Endothelial cell of umbilical vein (primary cell): ENCODE measurements around the gene LCN6. TPM values are rescaled to one million over a fixed set of nuclear protein-coding genes. Genes with fewer than 3 reads are reported as not detected.

Source experiments
- BruUV-seq: library from RNA; stranded (reverse); fragments of 400-500 nt; replicated peaks from 2 replicates; lab custom pipeline; 2021; lab: Mats Ljungman, UMichigan
- CTCF ChIA-PET: fragments of 300-600, 350-600 bp; sonication (Branson Sonifier 250); formaldehyde crosslinking; loops from one replicate; lab custom pipeline; 2021; ENCODE audit warnings: antibody characterized with exemption, inconsistent platforms; lab: Charles Lee
- POLR2A ChIA-PET: fragments of 300-600, 350-600 bp; sonication (Branson Sonifier 250); formaldehyde crosslinking; loops from one replicate; lab custom pipeline; 2021; ENCODE audit warnings: antibody characterized with exemption, inconsistent platforms; lab: Charles Lee
- DNase-seq: peaks from one replicate; pipeline ENCODE4 v3.0.0-alpha.2; 2011; ENCODE audit warnings: low read depth, low spot score
- FAIRE-seq: peaks from 2 replicates; lab custom pipeline; 2011; peaks lifted over from hg19 to GRCh38; lab: Jason Lieb, UNC
- H2AFZ ChIP-seq: 2 replicates; pipeline ENCODE4 v1.6.0; 2012; ENCODE audit warnings: low read depth, low read length, control low read depth, inconsistent platforms
- H3K27ac ChIP-seq: 2 replicates; pipeline ENCODE4 v1.5.1; 2011; ENCODE audit warnings: low read depth, mild to moderate bottlenecking, control low read depth, low read length, moderate library complexity; ENCODE audit not compliant: insufficient read depth
- H3K27me3 ChIP-seq, 2 experiments: 2 replicates each; pipeline versions ENCODE4 v1.6.0 to v1.6.1; 2011; ENCODE audit warnings: low read length in 2 of 2, mixed read lengths in 1 of 2; ENCODE audit not compliant: control insufficient read depth in 2 of 2, insufficient read depth in 2 of 2
- H3K36me3 ChIP-seq, 2 experiments: 2 replicates in 1 of 2; 3 replicates in 1 of 2; pipeline ENCODE4 v1.5.1; 2011; ENCODE audit warnings: low read length in 2 of 2, mild to moderate bottlenecking in 1 of 2, moderate library complexity in 1 of 2; ENCODE audit not compliant: control insufficient read depth in 2 of 2, insufficient read depth in 2 of 2; ENCODE audit errors: extremely low read depth in 1 of 2
- H3K4me1 ChIP-seq: 3 replicates; pipeline ENCODE4 v1.5.1; 2011; ENCODE audit warnings: mild to moderate bottlenecking, low read length; ENCODE audit not compliant: control insufficient read depth, insufficient read depth; ENCODE audit errors: extremely low read depth
- H3K4me2 ChIP-seq: 2 replicates; pipeline ENCODE4 v1.6.1; 2011; ENCODE audit warnings: low read length, control low read depth, mixed read lengths; ENCODE audit not compliant: insufficient read depth
- H3K4me3 ChIP-seq, 3 experiments: fragments of 200-600 bp in 1 of 3; sonication (generic), shearing (Covaris generic) in 1 of 3; replicated peaks in 1 of 3; 2 replicates each; pipeline ENCODE4 v1.5.1; 2011 to 2016; ENCODE audit warnings: control low read depth in 3 of 3, low read length in 3 of 3, mild to moderate bottlenecking in 2 of 3, inconsistent platforms in 1 of 3, low read depth in 1 of 3, moderate library complexity in 1 of 3; ENCODE audit not compliant: insufficient read depth in 1 of 3
- H3K79me2 ChIP-seq: 2 replicates; pipeline ENCODE4 v1.6.0; 2012; ENCODE audit warnings: low read length, inconsistent platforms; ENCODE audit not compliant: control insufficient read depth, insufficient read depth
- H3K9ac ChIP-seq: replicated peaks from 2 replicates; pipeline ENCODE3; 2011; ENCODE audit warnings: low read length, control low read depth; ENCODE audit not compliant: insufficient read depth; ENCODE audit errors: extremely low read depth
- H3K9me1 ChIP-seq: replicated peaks from 3 replicates; pipeline ENCODE4 v1.6.0; 2011; ENCODE audit warnings: mild to moderate bottlenecking, low read length; ENCODE audit not compliant: control insufficient read depth, insufficient read depth; ENCODE audit errors: extremely low read depth
- H3K9me3 ChIP-seq: replicated peaks from 2 replicates; pipeline ENCODE4 v1.5.1; 2012; ENCODE audit warnings: low read length, inconsistent platforms; ENCODE audit not compliant: control insufficient read depth, insufficient read depth
- H4K20me1 ChIP-seq: replicated peaks from 2 replicates; pipeline ENCODE3; 2011; ENCODE audit warnings: mild to moderate bottlenecking, low read length; ENCODE audit not compliant: control insufficient read depth, insufficient read depth; ENCODE audit errors: extremely low read depth
- EZH2 ChIP-seq: IDR thresholded peaks from 2 replicates; pipeline ENCODE4 v1.6.1; 2012; ENCODE audit warnings: borderline replicate concordance, low read depth, mild to moderate bottlenecking, moderate library complexity, low read length, inconsistent platforms; ENCODE audit not compliant: severe bottlenecking
- FOS ChIP-seq: IDR thresholded peaks from 2 replicates; pipeline ENCODE4 v1.6.1; 2011; ENCODE audit warnings: mild to moderate bottlenecking, low read length, moderate library complexity, borderline replicate concordance; ENCODE audit not compliant: insufficient read depth
- GATA2 ChIP-seq: IDR thresholded peaks from 2 replicates; pipeline ENCODE4 v1.7.0; 2011; ENCODE audit warnings: low read depth, mild to moderate bottlenecking, moderate library complexity, mixed read lengths, low read length; ENCODE audit not compliant: insufficient read length, insufficient read depth
- JUN ChIP-seq: IDR thresholded peaks from 2 replicates; pipeline ENCODE4 v1.6.1; 2011; ENCODE audit warnings: borderline replicate concordance, low read depth; ENCODE audit not compliant: insufficient read length, insufficient read depth
- MAX ChIP-seq: IDR thresholded peaks from 2 replicates; pipeline ENCODE4 v1.6.1; 2011; ENCODE audit not compliant: insufficient read depth, insufficient read length
- MYC ChIP-seq: IDR thresholded peaks from one replicate; pipeline ENCODE4 v1.6.1; 2011; ENCODE audit warnings: mild to moderate bottlenecking, low read depth, low read length
- POLR2A ChIP-seq: IDR thresholded peaks from 2 replicates; pipeline ENCODE4 v1.6.1; 2012; ENCODE audit warnings: low read depth, mild to moderate bottlenecking, control low read depth, low read length
- POLR2AphosphoS5 ChIP-seq: IDR thresholded peaks from 2 replicates; pipeline ENCODE4 v1.6.1; 2012; ENCODE audit warnings: low read depth, mild to moderate bottlenecking, control low read depth, low read length, moderate library complexity; ENCODE audit not compliant: insufficient read depth
- dilution Hi-C: fragments of 300-500 bp; cut with MboI; formaldehyde crosslinking; loops from one replicate; pipeline ENCODE4 v1.15.0; 2019; ENCODE audit warnings: low sequenced_read_pairs; ENCODE audit not compliant: extremely low pct_ligation_motif_present
- intact Hi-C: fragments of 100-400 bp; cut with micrococcal nuclease; formaldehyde crosslinking; loops from one replicate; pipeline ENCODE4 v1.10.0; 2022
- polyA plus RNA-seq, 4 experiments: library from polyadenylated mRNA; depleted of rRNA in 3 of 4; stranded (reverse) in 3 of 4; unstranded in 1 of 4; fragments of >200 nt; gene quantifications; 2 replicates each; pipeline versions ENCODE4 v1.2.1 to v1.2.3, GENCODE V29; 2011 to 2012; ENCODE audit warnings: missing spikeins in 1 of 4
- total RNA-seq: library from RNA; stranded (reverse); gene quantifications from 2 replicates; pipeline ENCODE4 v1.2.3, GENCODE V29; 2021
- TF ChIP-seq, protein P1 (sequence below), 2 donors: IDR thresholded peaks; 1 replicate in 1 of 2; 2 replicates in 1 of 2; pipeline ENCODE4 v1.5.1; 2011; ENCODE audit warnings: low read length in 2 of 2, mild to moderate bottlenecking in 2 of 2, moderate library complexity in 2 of 2, control low read depth in 1 of 2, inconsistent platforms in 1 of 2, low read depth in 1 of 2; ENCODE audit not compliant: insufficient read depth in 1 of 2; ENCODE audit errors: extremely low read depth in 1 of 2

The LCN6 gene
- total and polyA plus RNA-seq, 2 donors (not counting 3 experiments of a cell fraction or from before 2014, with no cell fraction given): 0.17 TPM; not detected in 1

DNA sequence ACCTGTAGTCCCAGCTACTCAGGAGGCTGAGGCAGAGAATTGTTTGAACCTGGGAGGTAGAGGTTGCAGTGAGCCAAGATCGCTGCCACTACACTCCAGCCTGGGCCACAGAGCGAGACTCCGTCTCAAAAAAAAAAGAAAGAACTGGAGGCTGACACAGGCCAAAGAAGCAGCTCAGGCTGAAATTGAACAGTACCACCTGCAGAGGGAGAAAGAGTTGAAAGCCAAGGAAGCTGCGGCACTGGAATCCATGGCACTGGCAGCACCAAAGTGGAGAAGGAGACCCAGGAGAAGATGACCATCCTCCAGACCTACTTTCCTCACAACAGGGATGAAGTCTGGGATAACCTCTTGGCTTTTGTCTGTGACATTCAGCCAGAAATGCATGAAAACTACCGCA, 31.5 kb upstream of the LCN6 start:
- H3K9me1 ChIP-seq: no peaks in the 10 kb centered on the region
- H3K27ac ChIP-seq: no peak overlapping the region
- peaks cover 14 to 27% of the 10 kb centered on the region in 2 experiments for H3K27me3 ChIP-seq
- dilution Hi-C loops: no loop called here
- H3K4me3 ChIP-seq: no peak overlapping the region
- no peaks in the 10 kb centered on the region for H3K9me3 ChIP-seq
- FAIRE-seq (no peak), DNase-seq (no peak)
- H2AFZ ChIP-seq: no peak overlapping the region
- no peaks in the 10 kb centered on the region for H4K20me1 ChIP-seq
- intact Hi-C loops: no loop called here
- ChIA-PET POLR2A (no interaction called here), CTCF (interaction anchor here (0.7 to 2.1 kb wide), 5 partner anchors 8 to 288 kb away, joined by 3 to 7 read pairs (median 3); no protein-coding TSS in a partner anchor)
- no peak overlapping the region for H3K4me2 ChIP-seq
- no peaks in the 10 kb centered on the region for H3K79me2 ChIP-seq
- no peak for TF ChIP-seq JUN
- no peak for TF ChIP-seq MAX
- no peak for TF ChIP-seq MYC
- no peak for TF ChIP-seq EZH2
- TF ChIP-seq, protein P1, sequence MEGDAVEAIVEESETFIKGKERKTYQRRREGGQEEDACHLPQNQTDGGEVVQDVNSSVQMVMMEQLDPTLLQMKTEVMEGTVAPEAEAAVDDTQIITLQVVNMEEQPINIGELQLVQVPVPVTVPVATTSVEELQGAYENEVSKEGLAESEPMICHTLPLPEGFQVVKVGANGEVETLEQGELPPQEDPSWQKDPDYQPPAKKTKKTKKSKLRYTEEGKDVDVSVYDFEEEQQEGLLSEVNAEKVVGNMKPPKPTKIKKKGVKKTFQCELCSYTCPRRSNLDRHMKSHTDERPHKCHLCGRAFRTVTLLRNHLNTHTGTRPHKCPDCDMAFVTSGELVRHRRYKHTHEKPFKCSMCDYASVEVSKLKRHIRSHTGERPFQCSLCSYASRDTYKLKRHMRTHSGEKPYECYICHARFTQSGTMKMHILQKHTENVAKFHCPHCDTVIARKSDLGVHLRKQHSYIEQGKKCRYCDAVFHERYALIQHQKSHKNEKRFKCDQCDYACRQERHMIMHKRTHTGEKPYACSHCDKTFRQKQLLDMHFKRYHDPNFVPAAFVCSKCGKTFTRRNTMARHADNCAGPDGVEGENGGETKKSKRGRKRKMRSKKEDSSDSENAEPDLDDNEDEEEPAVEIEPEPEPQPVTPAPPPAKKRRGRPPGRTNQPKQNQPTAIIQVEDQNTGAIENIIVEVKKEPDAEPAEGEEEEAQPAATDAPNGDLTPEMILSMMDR (IDR thresholded peaks at IDR 0.05; ENCODE audit: extremely low read depth in 1 of 2, insufficient read depth in 1 of 2, low read depth in 1 of 2, low read length in 2 of 2): no peak
- no peak for TF ChIP-seq FOS
- no peak for TF ChIP-seq GATA2
- TF ChIP-seq POLR2AphosphoS5: no peak
- TF ChIP-seq POLR2A: no peak
- no TSS peak for BruUV-seq
- H3K36me3 ChIP-seq: no peaks in the 10 kb centered on the region
- H3K9ac ChIP-seq: no peak overlapping the region
- H3K4me1 ChIP-seq: no peaks in the 10 kb centered on the region
